ENCODE results near the gene CAMTA1.

CAMTA1 gene

GRCh38 chr1:7558921-7559869 is 773.9 kb downstream of the CAMTA1 start:
- H3K4me3 ChIP-seq (ENCODE audit: control insufficient read depth, low read depth, low read length), result no peak overlapping the region
- TF ChIP-seq CTCF (IDR thresholded peaks at IDR 0.05; ENCODE audit: control insufficient read depth, insufficient read depth, low read depth, low read length, missing control alignments), result no peak
- no peak for DNase-seq (ENCODE audit: low read depth)

- H3K4me3 ChIP-seq (ENCODE audit: control insufficient read depth, low read depth, low read length), result no peak overlapping the region
- DNase-seq (ENCODE audit: low read depth), result no peak
- no peak for TF ChIP-seq CTCF (IDR thresholded peaks at IDR 0.05; ENCODE audit: control insufficient read depth, insufficient read depth, low read depth, low read length, missing control alignments)
These were observed 774.9 kb downstream of the CAMTA1 start for GRCh38 chr1:7560128-7560527.

GRCh38 chr1:7560601-7561181 is 775.4 kb downstream of the CAMTA1 start:
- DNase-seq (ENCODE audit: low read depth), result no peak
- no peak for TF ChIP-seq CTCF (IDR thresholded peaks at IDR 0.05; ENCODE audit: control insufficient read depth, insufficient read depth, low read depth, low read length, missing control alignments)
- H3K4me3 ChIP-seq (ENCODE audit: control insufficient read depth, low read depth, low read length), result no peak overlapping the region

GRCh38 chr1:7561331-7561921 is 776.2 kb downstream of the CAMTA1 start:
- H3K4me3 ChIP-seq (ENCODE audit: control insufficient read depth, low read depth, low read length), result no peak overlapping the region
- peak; percentile 31 for TF ChIP-seq CTCF (IDR thresholded peaks at IDR 0.05; ENCODE audit: control insufficient read depth, insufficient read depth, low read depth, low read length, missing control alignments)
- no peak for DNase-seq (ENCODE audit: low read depth)

- H3K4me3 ChIP-seq (ENCODE audit: control insufficient read depth, low read depth, low read length), result no peak overlapping the region
These were observed 776.9 kb downstream of the CAMTA1 start for GRCh38 chr1:7561936-7562728.

More at GRCh38 chr1:7561936-7562728, 776.9 kb downstream of the CAMTA1 start:
- TF ChIP-seq CTCF (IDR thresholded peaks at IDR 0.05; ENCODE audit: control insufficient read depth, insufficient read depth, low read depth, low read length, missing control alignments), result no peak
- DNase-seq (ENCODE audit: low read depth), result no peak

All from AG09309 (cell line).